Esophagus squamous epithelium (tissue), 4 donors: Measurements from ENCODE around the gene MN1.

Source experiments
- CTCF ChIP-seq, 6 experiments: fragments of 450-650 bp in 4 of 6; fragments of 200-600 bp in 2 of 6; sonication (generic) in 2 of 6; IDR thresholded peaks; one replicate each; pipeline ENCODE4 v1.5.1; 2016 to 2019; ENCODE audit warnings: antibody characterized with exemption in 6 of 6, mild to moderate bottlenecking in 4 of 6, moderate library complexity in 4 of 6
- POLR2A ChIP-seq, 4 donors: fragments of 450-650 bp; IDR thresholded peaks; one replicate each; pipeline ENCODE4 v1.6.1; 2017; ENCODE audit warnings: antibody characterized with exemption in 4 of 4, mild to moderate bottlenecking in 4 of 4, moderate library complexity in 3 of 4

DNA sequence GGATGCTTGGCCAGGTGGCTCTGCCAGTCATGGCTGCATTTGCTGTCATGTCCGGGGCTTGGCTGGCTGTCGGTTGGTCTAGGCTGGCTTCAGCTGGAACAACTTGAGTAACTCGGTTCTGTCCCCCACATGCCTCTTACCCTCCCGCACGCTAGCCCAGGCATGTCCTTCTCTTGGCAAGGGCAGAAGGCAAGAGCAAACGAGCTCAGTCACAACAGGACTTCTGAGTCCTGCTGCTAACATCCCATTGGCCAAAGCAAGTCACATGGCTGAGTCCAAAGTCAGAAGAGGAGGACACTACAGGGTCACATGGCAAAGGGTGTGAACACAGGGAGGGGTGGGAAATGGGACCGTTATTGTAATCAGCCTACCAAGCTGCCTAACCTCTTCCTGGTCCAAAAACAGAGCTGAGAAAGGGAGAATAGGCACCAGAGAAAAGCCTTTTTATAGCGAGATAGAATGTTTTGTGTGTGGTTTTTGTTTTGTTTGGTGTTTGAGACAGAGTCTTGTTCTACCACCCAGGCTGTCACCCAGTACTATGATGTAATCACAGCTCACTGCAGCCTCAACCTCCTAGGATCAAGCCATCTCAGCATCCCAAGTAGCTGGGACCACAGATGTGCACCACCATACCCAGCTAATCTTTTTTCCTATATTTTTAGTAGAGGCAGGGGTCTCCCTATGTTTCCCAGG lies 81.9 kb downstream of the MN1 start:
- TF ChIP-seq CTCF (IDR thresholded peaks at IDR 0.05) (no peak), POLR2A (IDR thresholded peaks at IDR 0.05) (no peak)
